Upper lobe of right lung (tissue), 1 donor: Measurements from ENCODE around the gene HMCN1. TPM values are rescaled to one million over a fixed set of nuclear protein-coding genes. Genes with fewer than 3 reads are reported as not detected.

Source experiments
- ATAC-seq: fragments of 200-7000 bp; cut with Tn5 transposase; one replicate; pipeline ENCODE4 v1.9.1; 2020; ENCODE audit warnings: mild to moderate bottlenecking, moderate library complexity
- DNase-seq: peaks from one replicate; pipeline ENCODE4 v3.0.0-alpha.2; 2020
- H3K27ac ChIP-seq: fragments of 200-600 bp; one replicate; pipeline ENCODE4 v1.8.0; 2022
- H3K27me3 ChIP-seq: fragments of 200-600 bp; one replicate; pipeline ENCODE4 v1.8.0; 2022; ENCODE audit warnings: mild to moderate bottlenecking
- H3K36me3 ChIP-seq: fragments of 200-600 bp; one replicate; pipeline ENCODE4 v1.8.0; 2022
- H3K4me1 ChIP-seq: fragments of 200-600 bp; one replicate; pipeline ENCODE4 v1.8.0; 2022
- H3K4me3 ChIP-seq: fragments of 200-600 bp; one replicate; pipeline ENCODE4 v1.8.0; 2022; ENCODE audit warnings: mild to moderate bottlenecking
- H3K9me3 ChIP-seq: fragments of 200-600 bp; one replicate; pipeline ENCODE4 v1.8.0; 2022
- CTCF ChIP-seq: fragments of 200-600 bp; IDR thresholded peaks from one replicate; pipeline ENCODE4 v1.8.0; 2022; ENCODE audit warnings: antibody characterized with exemption
- intact Hi-C: fragments of 100-400 bp; cut with DNase I; formaldehyde crosslinking; loops from one replicate; pipeline ENCODE4 v1.11.0; 2022
- total RNA-seq: library from RNA; stranded (reverse); fragmentation: NEBNext Ultra II Directional; extraction: Animal tissue kit (Norgen Biotek cat#: 25700); gene quantifications from one replicate; pipeline ENCODE4 v1.2.1, GENCODE V29; 2021
- donor health status: DM: no; HTN: yes; CAD: no; lungs with severe emphysema.

The HMCN1 gene
- total RNA-seq, 1 donor from 2014 or later, result 45.4 TPM

- ATAC-seq, result no peak
- Histone ChIP-seq H3K4me3 (no peak overlapping the region), H3K9me3 (no peaks in the 10 kb centered on the region), H3K27ac (no peak overlapping the region), H3K27me3 (no peaks in the 10 kb centered on the region), H3K4me1 (no peaks in the 10 kb centered on the region), H3K36me3 (no peaks in the 10 kb centered on the region)
- intact Hi-C loops, result no loop called here
- DNase-seq, result no peak
- no peak for TF ChIP-seq CTCF
These were observed 280.3 kb downstream of the HMCN1 start for GRCh38 chr1:186014370-186015037.

GRCh38 chr1:186016856-186017255, 282.7 kb downstream of the HMCN1 start:
- TF ChIP-seq CTCF, result no peak
- Histone ChIP-seq H3K27me3 (no peaks in the 10 kb centered on the region), H3K4me3 (no peak overlapping the region), H3K4me1 (no peaks in the 10 kb centered on the region), H3K36me3 (no peaks in the 10 kb centered on the region), H3K9me3 (no peaks in the 10 kb centered on the region), H3K27ac (no peak overlapping the region)
- intact Hi-C loops, result no loop called here
- ATAC-seq (no peak), DNase-seq (no peak)

- intact Hi-C loops, result no loop called here
These were observed 288.0 kb downstream of the HMCN1 start for GRCh38 chr1:186022184-186022583.

GRCh38 chr1:186026946-186027345, 292.8 kb downstream of the HMCN1 start:
- no peaks in the 10 kb centered on the region for H3K36me3 ChIP-seq
- H3K27ac ChIP-seq, result no peak overlapping the region
- H3K9me3 ChIP-seq, result no peaks in the 10 kb centered on the region
- H3K4me3 ChIP-seq, result no peak overlapping the region
- TF ChIP-seq CTCF, result no peak
- no peak for ATAC-seq
- no peaks in the 10 kb centered on the region for H3K27me3 ChIP-seq
- DNase-seq, result no peak
- intact Hi-C loops, result no loop called here
- no peaks in the 10 kb centered on the region for H3K4me1 ChIP-seq

More at GRCh38 chr1:186022184-186022583, 288.0 kb downstream of the HMCN1 start:
- Histone ChIP-seq H3K27ac (no peak overlapping the region), H3K4me1 (no peaks in the 10 kb centered on the region), H3K27me3 (no peaks in the 10 kb centered on the region), H3K36me3 (no peaks in the 10 kb centered on the region), H3K4me3 (no peak overlapping the region), H3K9me3 (no peaks in the 10 kb centered on the region)
- ATAC-seq (no peak), DNase-seq (no peak)
- TF ChIP-seq CTCF, result no peak

- Histone ChIP-seq H3K4me3 (no peak overlapping the region), H3K36me3 (no peaks in the 10 kb centered on the region), H3K27ac (no peak overlapping the region), H3K4me1 (no peaks in the 10 kb centered on the region), H3K9me3 (no peaks in the 10 kb centered on the region), H3K27me3 (no peaks in the 10 kb centered on the region)
- DNase-seq (no peak), ATAC-seq (no peak)
- intact Hi-C loops, result no loop called here
- no peak for TF ChIP-seq CTCF
These were observed 293.4 kb downstream of the HMCN1 start for GRCh38 chr1:186027621-186028020.

GRCh38 chr1:186030453-186030852, 296.3 kb downstream of the HMCN1 start:
- no peaks in the 10 kb centered on the region for H3K36me3 ChIP-seq
- H3K9me3 ChIP-seq, result no peaks in the 10 kb centered on the region
- no peak for DNase-seq
- peaks cover 6% of the 10 kb centered on the region for H3K4me1 ChIP-seq
- H3K27me3 ChIP-seq, result no peaks in the 10 kb centered on the region
- intact Hi-C loops, result no loop called here
- ATAC-seq, result no peak
- no peak overlapping the region for H3K27ac ChIP-seq
- H3K4me3 ChIP-seq, result no peak overlapping the region
- TF ChIP-seq CTCF, result no peak
